ENCODE data around the gene ARL15.
"Not testable (repeated sequence)": the region's sequence is repeated elsewhere in the genome, so short reads cannot be mapped to it uniquely, and the experiment has no call there.

The ARL15 gene

GRCh38 chr5:54310433-54311175 is at the start of gene ARL15:
Gene ARL15 (minus strand): TSS chr5:54310573.
- TF ChIP-seq ZNF274 (IDR thresholded peaks at IDR 0.05; ENCODE audit: low read depth, low read length): no peak
- H3K4me3 ChIP-seq (ENCODE audit: low read length): peak within 1 kb of the TSS; percentile 80

DNA sequence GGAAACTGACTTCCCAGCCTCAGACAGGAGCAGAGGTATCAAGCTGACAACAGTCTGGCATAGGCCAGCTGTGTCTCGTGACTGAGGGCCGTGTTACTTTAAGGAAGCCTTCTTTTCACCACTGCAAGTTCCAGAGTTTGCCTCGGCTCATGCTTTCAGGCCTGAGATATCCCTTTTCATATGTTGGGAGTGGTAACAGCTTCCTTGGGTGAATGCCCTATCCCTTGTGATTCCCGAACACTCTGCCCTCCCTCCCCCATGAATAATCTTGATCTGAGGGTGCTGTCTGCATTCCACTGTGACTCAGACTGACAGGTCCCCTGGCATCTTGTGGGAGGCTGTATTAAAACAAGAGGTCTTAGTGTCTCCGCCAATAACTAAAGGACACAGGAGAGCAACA is 49.7 kb upstream of the ARL15 start:
- H3K4me3 ChIP-seq (ENCODE audit: low read length): no peak overlapping the region
- TF ChIP-seq ZNF274 (IDR thresholded peaks at IDR 0.05; ENCODE audit: low read depth, low read length): no peak

- no peak for TF ChIP-seq ZNF274 (IDR thresholded peaks at IDR 0.05; ENCODE audit: low read depth, low read length)
- H3K4me3 ChIP-seq (ENCODE audit: low read length): no peak overlapping the region
Measured at GRCh38 chr5:54357408-54358058, 47.2 kb upstream of the ARL15 start.

- H3K4me3 ChIP-seq (ENCODE audit: low read length): not testable (repeated sequence)
Measured at GRCh38 chr5:54353933-54354564, 43.7 kb upstream of the ARL15 start.

- H3K4me3 ChIP-seq (ENCODE audit: low read length): not testable (repeated sequence)
Measured at GRCh38 chr5:54352580-54352979, 42.2 kb upstream of the ARL15 start.

GRCh38 chr5:54347221-54347865 is 37.0 kb upstream of the ARL15 start:
- H3K4me3 ChIP-seq (ENCODE audit: low read length): no peak overlapping the region
- TF ChIP-seq ZNF274 (IDR thresholded peaks at IDR 0.05; ENCODE audit: low read depth, low read length): no peak

- TF ChIP-seq ZNF274 (IDR thresholded peaks at IDR 0.05; ENCODE audit: low read depth, low read length): no peak
Measured at GRCh38 chr5:54344653-54345052, 34.3 kb upstream of the ARL15 start.

GRCh38 chr5:54341971-54342370 is 31.6 kb upstream of the ARL15 start:
- no peak for TF ChIP-seq ZNF274 (IDR thresholded peaks at IDR 0.05; ENCODE audit: low read depth, low read length)

More at GRCh38 chr5:54344653-54345052, 34.3 kb upstream of the ARL15 start:
- H3K4me3 ChIP-seq (ENCODE audit: low read length): no peak overlapping the region

DNA sequence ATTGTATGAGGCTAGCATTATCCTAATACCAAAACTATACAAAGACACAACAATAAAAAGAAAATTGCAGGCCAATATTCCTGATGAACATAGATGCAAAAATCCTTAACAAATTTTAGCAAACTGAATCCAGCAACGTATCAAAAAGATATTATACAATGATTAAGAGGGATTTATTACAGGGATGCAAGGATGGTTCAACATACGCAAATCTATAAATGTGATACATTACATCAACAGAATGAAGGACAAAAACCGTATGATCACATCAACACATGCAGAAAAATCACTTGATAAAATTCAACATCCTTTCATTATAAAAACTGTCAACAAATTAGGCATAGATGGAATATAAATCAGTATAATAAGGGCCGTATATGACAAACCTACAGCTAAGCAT is 27.1 kb upstream of the ARL15 start:
- TF ChIP-seq ZNF274 (IDR thresholded peaks at IDR 0.05; ENCODE audit: low read depth, low read length): no peak
- no peak overlapping the region for H3K4me3 ChIP-seq (ENCODE audit: low read length)

More at GRCh38 chr5:54341971-54342370, 31.6 kb upstream of the ARL15 start:
- no peak overlapping the region for H3K4me3 ChIP-seq (ENCODE audit: low read length)

GRCh38 chr5:54332720-54333119 is 22.3 kb upstream of the ARL15 start:
- TF ChIP-seq ZNF274 (IDR thresholded peaks at IDR 0.05; ENCODE audit: low read depth, low read length): no peak
- no peak overlapping the region for H3K4me3 ChIP-seq (ENCODE audit: low read length)

GRCh38 chr5:54329731-54330709 is 19.6 kb upstream of the ARL15 start:
- no peak overlapping the region for H3K4me3 ChIP-seq (ENCODE audit: low read length)
- TF ChIP-seq ZNF274 (IDR thresholded peaks at IDR 0.05; ENCODE audit: low read depth, low read length): no peak

GRCh38 chr5:54326662-54327270 is 16.4 kb upstream of the ARL15 start:
- no peak for TF ChIP-seq ZNF274 (IDR thresholded peaks at IDR 0.05; ENCODE audit: low read depth, low read length)
- H3K4me3 ChIP-seq (ENCODE audit: low read length): no peak overlapping the region

GRCh38 chr5:54325610-54326311 is 15.4 kb upstream of the ARL15 start:
- H3K4me3 ChIP-seq (ENCODE audit: low read length): no peak overlapping the region
- no peak for TF ChIP-seq ZNF274 (IDR thresholded peaks at IDR 0.05; ENCODE audit: low read depth, low read length)
